IMR-90 (cell line): ENCODE results near the gene NES.

Source experiments
- BHLHE40 ChIP-seq: fragments of 150-350 bp; IDR thresholded peaks from 2 replicates; pipeline ENCODE4 v1.6.1; 2016; ENCODE audit warnings: mild to moderate bottlenecking, low read depth, low read length
- CEBPB ChIP-seq: IDR thresholded peaks from 2 replicates; pipeline ENCODE4 v1.6.1; 2012; ENCODE audit warnings: low read depth, low read length, improper control_type of control experiment
- CTCF ChIP-seq: conservative IDR thresholded peaks from 2 replicates; pipeline ENCODE4 v1.5.1; 2012; ENCODE audit warnings: mild to moderate bottlenecking, low read depth, low read length, improper control_type of control experiment
- ELK1 ChIP-seq: fragments of 150-350 bp; IDR thresholded peaks from 2 replicates; pipeline ENCODE4 v1.6.1; 2016; ENCODE audit warnings: low read depth, mild to moderate bottlenecking, low read length, moderate library complexity, borderline replicate concordance
- MAFK ChIP-seq: IDR thresholded peaks from 2 replicates; pipeline ENCODE4 v1.6.1; 2012; ENCODE audit warnings: low read depth, low read length, improper control_type of control experiment
- NFE2L2 ChIP-seq: fragments of 150-350 bp; IDR thresholded peaks from 2 replicates; pipeline ENCODE4 v1.6.1; 2016; ENCODE audit warnings: low read depth, mild to moderate bottlenecking, low read length
- POLR2A ChIP-seq: IDR thresholded peaks from 2 replicates; pipeline ENCODE4 v1.6.1; 2012; ENCODE audit warnings: mild to moderate bottlenecking, low read depth, low read length
- RAD21 ChIP-seq: IDR thresholded peaks from 2 replicates; pipeline ENCODE4 v1.6.1; 2012; ENCODE audit warnings: low read length, improper control_type of control experiment
- RFX5 ChIP-seq: IDR thresholded peaks from 2 replicates; pipeline ENCODE4 v1.8.0; 2012; ENCODE audit warnings: low read depth, mild to moderate bottlenecking, low read length, moderate library complexity
- SMC3 ChIP-seq: fragments of 150-350 bp; IDR thresholded peaks from 2 replicates; pipeline ENCODE4 v1.6.1; 2016; ENCODE audit warnings: low read depth, mild to moderate bottlenecking, antibody characterized with exemption, low read length, moderate library complexity
- USF2 ChIP-seq: fragments of 150-350 bp; IDR thresholded peaks from 2 replicates; pipeline ENCODE4 v1.6.1; 2017; ENCODE audit warnings: mild to moderate bottlenecking, antibody characterized with exemption, low read length, low read depth

- TF ChIP-seq CTCF (no peak), SMC3 (no peak), BHLHE40 (no peak), POLR2A (no peak), ELK1 (no peak), MAFK (no peak), RAD21 (no peak), USF2 (no peak), CEBPB (no peak), RFX5 (no peak), NFE2L2 (no peak)
Observed at GRCh38 chr1:156694690-156694962, 17.4 kb upstream of the NES start.
